ENCODE results near the gene CDH26. TPM values are rescaled to one million over a fixed set of nuclear protein-coding genes. Genes with fewer than 3 reads are reported as not detected.

CDH26 gene
- total and polyA plus RNA-seq, 2 donors (not counting 3 experiments of a cell fraction or from before 2014, with no cell fraction given), result 0.01 TPM; not detected in 1

DNA sequence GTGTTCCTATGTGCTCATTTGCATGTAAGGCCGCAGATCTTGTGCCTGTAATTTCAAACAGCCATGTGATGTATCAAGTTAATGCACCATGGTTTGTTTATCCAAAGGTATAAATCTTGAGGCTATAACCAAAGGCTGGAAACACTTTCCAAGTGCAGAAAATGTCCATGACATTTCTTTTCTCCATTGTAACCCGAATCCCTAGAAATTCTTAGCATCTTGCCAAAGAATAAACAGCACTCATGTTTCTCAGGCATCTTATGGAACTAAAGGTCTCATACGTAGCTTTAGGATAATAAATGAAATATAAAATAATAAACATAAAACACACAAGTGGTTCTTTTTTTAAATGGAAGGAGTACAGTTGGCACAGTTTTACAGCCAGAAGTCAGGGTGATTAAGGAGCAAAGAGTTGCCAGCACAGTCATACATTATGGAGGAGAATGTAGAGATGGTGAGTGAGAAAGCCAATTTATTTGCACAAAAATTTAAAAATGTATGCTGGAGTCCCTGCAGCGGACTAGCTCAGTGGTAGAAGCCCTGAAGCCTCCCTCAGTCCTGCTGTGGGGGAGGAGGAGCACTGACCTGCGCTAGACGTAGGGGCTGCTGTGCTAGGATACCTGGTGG is 18.0 kb downstream of the CDH26 start:
- Histone ChIP-seq H4K20me1 (replicated peaks; ENCODE audit: control insufficient read depth, extremely low read depth, insufficient read depth, low read length) (no peaks in the 10 kb centered on the region), H2AFZ (ENCODE audit: low read depth, low read length) (no peak overlapping the region), H3K9me1 (replicated peaks; ENCODE audit: control insufficient read depth, extremely low read depth, insufficient read depth, low read length) (no peaks in the 10 kb centered on the region), H3K9me3 (replicated peaks; ENCODE audit: control insufficient read depth, insufficient read depth, low read length) (no peaks in the 10 kb centered on the region), H3K27ac (ENCODE audit: insufficient read depth, low read depth, low read length) (no peak overlapping the region), H3K4me3 (replicated peaks in 1 of 3; ENCODE audit: insufficient read depth in 1 of 3, low read depth in 1 of 3, low read length in 3 of 3) (no peak overlapping the region), H3K9ac (replicated peaks; ENCODE audit: extremely low read depth, insufficient read depth, low read length) (no peak overlapping the region), H3K4me1 (ENCODE audit: control insufficient read depth, extremely low read depth, insufficient read depth, low read length) (no peaks in the 10 kb centered on the region), H3K4me2 (ENCODE audit: insufficient read depth, low read length) (no peak overlapping the region), H3K27me3 (ENCODE audit: control insufficient read depth in 2 of 2, insufficient read depth in 2 of 2, low read length in 2 of 2) (no peaks in the 10 kb centered on the region), H3K36me3 (ENCODE audit: control insufficient read depth in 2 of 2, extremely low read depth in 1 of 2, insufficient read depth in 2 of 2, low read length in 2 of 2) (no peaks in the 10 kb centered on the region), H3K79me2 (ENCODE audit: control insufficient read depth, insufficient read depth, low read length) (no peaks in the 10 kb centered on the region)
- CTCF ChIA-PET, result no interaction called here
- BruUV-seq (replicated peaks), result no TSS peak
- no peak for FAIRE-seq
- TF ChIP-seq JUN (IDR thresholded peaks at IDR 0.05; ENCODE audit: borderline replicate concordance, insufficient read depth, insufficient read length, low read depth) (no peak), POLR2AphosphoS5 (IDR thresholded peaks at IDR 0.05; ENCODE audit: insufficient read depth, low read depth, low read length) (no peak), FOS (IDR thresholded peaks at IDR 0.05; ENCODE audit: borderline replicate concordance, insufficient read depth, low read length) (no peak)
- TF ChIP-seq, protein P1, sequence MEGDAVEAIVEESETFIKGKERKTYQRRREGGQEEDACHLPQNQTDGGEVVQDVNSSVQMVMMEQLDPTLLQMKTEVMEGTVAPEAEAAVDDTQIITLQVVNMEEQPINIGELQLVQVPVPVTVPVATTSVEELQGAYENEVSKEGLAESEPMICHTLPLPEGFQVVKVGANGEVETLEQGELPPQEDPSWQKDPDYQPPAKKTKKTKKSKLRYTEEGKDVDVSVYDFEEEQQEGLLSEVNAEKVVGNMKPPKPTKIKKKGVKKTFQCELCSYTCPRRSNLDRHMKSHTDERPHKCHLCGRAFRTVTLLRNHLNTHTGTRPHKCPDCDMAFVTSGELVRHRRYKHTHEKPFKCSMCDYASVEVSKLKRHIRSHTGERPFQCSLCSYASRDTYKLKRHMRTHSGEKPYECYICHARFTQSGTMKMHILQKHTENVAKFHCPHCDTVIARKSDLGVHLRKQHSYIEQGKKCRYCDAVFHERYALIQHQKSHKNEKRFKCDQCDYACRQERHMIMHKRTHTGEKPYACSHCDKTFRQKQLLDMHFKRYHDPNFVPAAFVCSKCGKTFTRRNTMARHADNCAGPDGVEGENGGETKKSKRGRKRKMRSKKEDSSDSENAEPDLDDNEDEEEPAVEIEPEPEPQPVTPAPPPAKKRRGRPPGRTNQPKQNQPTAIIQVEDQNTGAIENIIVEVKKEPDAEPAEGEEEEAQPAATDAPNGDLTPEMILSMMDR (IDR thresholded peaks at IDR 0.05; ENCODE audit: extremely low read depth in 1 of 2, insufficient read depth in 1 of 2, low read depth in 1 of 2, low read length in 2 of 2), result no peak
- TF ChIP-seq, protein P2, sequence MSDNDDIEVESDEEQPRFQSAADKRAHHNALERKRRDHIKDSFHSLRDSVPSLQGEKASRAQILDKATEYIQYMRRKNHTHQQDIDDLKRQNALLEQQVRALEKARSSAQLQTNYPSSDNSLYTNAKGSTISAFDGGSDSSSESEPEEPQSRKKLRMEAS (IDR thresholded peaks at IDR 0.05; ENCODE audit: insufficient read depth, insufficient read length), result no peak
- POLR2A ChIA-PET, result no interaction called here
- DNase-seq (ENCODE audit: low read depth, low spot score), result no peak
- intact Hi-C loops (cut with micrococcal nuclease) (no loop called here), dilution Hi-C loops (cut with MboI; ENCODE audit: extremely low pct_ligation_motif_present, low sequenced_read_pairs) (no loop called here)

Measured in endothelial cell of umbilical vein (primary cell).